ENCODE results near the gene KIAA1191. TPM values are rescaled to one million over a fixed set of nuclear protein-coding genes. Genes with fewer than 3 reads are reported as not detected.

The KIAA1191 gene
- total and polyA plus RNA-seq, 9 of the 15 experiments (the other 6 are each of a cell fraction or from before 2014, with no cell fraction given) = 31.0 to 80.2 (median 45.7) TPM

GRCh38 chr5:176394096-176394495 lies 32.5 kb upstream of the KIAA1191 start (continued):
- TF ChIP-seq ZBTB49 (CRISPR knock-in tag; IDR thresholded peaks at IDR 0.05; ENCODE audit: borderline replicate concordance) (no peak), GTF2E2 (tag; IDR thresholded peaks at IDR 0.05) (no peak), ZNF280A (IDR thresholded peaks at IDR 0.05; ENCODE audit: low read depth, partially characterized antibody) (no peak)

- WGBS (ENCODE audit: insufficient coverage, low coverage, missing lambda C conversion rate) = 89% methylated on average over 11 of the region's 11 CpGs
- Histone ChIP-seq H3K27ac (ENCODE audit: extremely low read depth, low read depth, low read length) (no peak overlapping the region), H3K4me1 (replicated peaks in 1 of 2; ENCODE audit: control insufficient read depth in 2 of 2, insufficient read depth in 2 of 2, low read length in 2 of 2) (peaks cover 12 to 31% of the 10 kb centered on the region in 2 experiments; a peak in 4 of 5 replicates), H3K79me2 (ENCODE audit: control insufficient read depth, insufficient read depth, low read length) (peaks cover 30% of the 10 kb centered on the region), H3K4me2 (ENCODE audit: insufficient read depth, low read length) (no peak overlapping the region), H3K9me3 (replicated peaks; ENCODE audit: control insufficient read depth, insufficient read depth, low read depth, low read length) (no peaks in the 10 kb centered on the region), H3K36me3 (ENCODE audit: control insufficient read depth, insufficient read depth, low read length) (peaks cover 61% of the 10 kb centered on the region), H3K4me3 (no peak overlapping the region), H3K9ac (ENCODE audit: insufficient read depth in 1 of 2, low read depth in 2 of 2, low read length in 2 of 2) (0 out of 4 replicates have a peak overlapping the region, but pooled peaks of 1 of the 2 experiments have one; percentile 24), H4K20me1 (replicated peaks; ENCODE audit: control insufficient read depth, insufficient read depth, low read length) (no peaks in the 10 kb centered on the region), H3K27me3 (ENCODE audit: control insufficient read depth in 2 of 2, insufficient read depth in 2 of 2, low read length in 2 of 2) (no peaks in the 10 kb centered on the region), H3K9me1 (ENCODE audit: control insufficient read depth, insufficient read depth, low read length) (peaks cover 3% of the 10 kb centered on the region), H2AFZ (ENCODE audit: low read depth, low read length) (no peak overlapping the region)
- no TSS peak for BruUV-seq (replicated peaks)
- TF ChIP-seq ZNF57 (CRISPR knock-in tag; IDR thresholded peaks at IDR 0.05) = no peak
- TF ChIP-seq SUPT5H (IDR thresholded peaks at IDR 0.05) = no peak
- TF ChIP-seq POLR2G (IDR thresholded peaks at IDR 0.05; ENCODE audit: low read depth, low read length) = peak; percentile 41
- FAIRE-seq = no peak
- CTCF ChIA-PET (ENCODE audit: low intra/inter-chr PET ratio) = no interaction called here
- POLR2A ChIA-PET = interaction anchor here (0.6 to 3.3 kb wide), 3 partner anchors 15 to 143 kb away, joined by 4 to 15 read pairs (median 4); no protein-coding TSS in a partner anchor
- ATAC-seq = no peak
- in situ Hi-C loops (cut with MboI) = no loop called here
- intact Hi-C loops (cut with micrococcal nuclease) = no loop called here
- DNase-seq (ENCODE audit: extremely low read depth in 1 of 4, low spot score in 3 of 4) = no peak
Measured at GRCh38 chr5:176392526-176392925, 31.0 kb upstream of the KIAA1191 start.
